OCI-LY7 (cell line): ENCODE measurements around the gene BRAF. TPM values are rescaled to one million over a fixed set of nuclear protein-coding genes. Genes with fewer than 3 reads are reported as not detected.

ENCODE experiments used
- BruUV-seq: library from RNA; stranded (reverse); fragments of 400-500 nt; replicated peaks from 2 replicates; lab custom pipeline; 2021; lab: Mats Ljungman, UMichigan
- CTCF ChIA-PET: fragments of 300-600 bp; sonication (Branson Sonifier 250); formaldehyde crosslinking; loops from one replicate; lab custom pipeline; 2022; ENCODE audit warnings: antibody characterized with exemption; ENCODE audit not compliant: unreplicated experiment; lab: Charles Lee
- POLR2A ChIA-PET: fragments of 300-600 bp; sonication (Branson Sonifier 250); formaldehyde crosslinking; loops from one replicate; lab custom pipeline; 2022; ENCODE audit warnings: antibody characterized with exemption; lab: Charles Lee
- DNase-seq: peaks from one replicate; pipeline ENCODE4 v3.0.0-alpha.2; 2015; ENCODE audit warnings: low spot score
- H2AFZ ChIP-seq: fragments of 200-600 bp; sonication (generic), shearing (Covaris generic); 2 replicates; pipeline ENCODE4 v1.6.1; 2014; ENCODE audit warnings: mild to moderate bottlenecking, antibody characterized with exemption, low read length, moderate library complexity
- H3K27ac ChIP-seq: fragments of 200-600 bp; sonication (generic); 2 replicates; pipeline ENCODE4 v1.5.1; 2014; ENCODE audit warnings: mixed run types, low read depth, mild to moderate bottlenecking, moderate library complexity, low read length, inconsistent platforms; ENCODE audit not compliant: poor library complexity, severe bottlenecking
- H3K36me3 ChIP-seq: fragments of 200-600 bp; sonication (generic); 2 replicates; pipeline ENCODE4 v1.6.1; 2014; ENCODE audit warnings: mild to moderate bottlenecking, antibody characterized with exemption, low read length, moderate library complexity, mixed read lengths; ENCODE audit not compliant: insufficient read depth
- H3K4me1 ChIP-seq: fragments of 200-600 bp; sonication (generic); 2 replicates; pipeline ENCODE4 v1.5.1; 2014; ENCODE audit warnings: mild to moderate bottlenecking, low read length; ENCODE audit not compliant: insufficient read depth, poor library complexity, severe bottlenecking
- H3K4me2 ChIP-seq: fragments of 200-600 bp; sonication (generic); 2 replicates; pipeline ENCODE4 v1.6.1; 2014; ENCODE audit warnings: mild to moderate bottlenecking, low read length
- H3K4me3 ChIP-seq: fragments of 200-600 bp; sonication (generic); 2 replicates; pipeline ENCODE4 v1.5.1; 2014; ENCODE audit warnings: mild to moderate bottlenecking, low read depth, low read length; ENCODE audit not compliant: poor library complexity, severe bottlenecking
- H3K79me2 ChIP-seq: fragments of 200-600 bp; sonication (generic); 2 replicates; pipeline ENCODE4 v1.6.1; 2016; ENCODE audit warnings: low read depth, mild to moderate bottlenecking, low read length, moderate library complexity, mixed read lengths; ENCODE audit not compliant: insufficient read depth
- H3K9me2 ChIP-seq: fragments of 200-600 bp; sonication (generic); 2 replicates; pipeline ENCODE4 v1.6.1; 2016; ENCODE audit warnings: mild to moderate bottlenecking, low read length, mixed read lengths; ENCODE audit not compliant: insufficient read depth
- H3K9me3 ChIP-seq: fragments of 200-600 bp; sonication (generic); 2 replicates; pipeline ENCODE4 v1.6.1; 2014; ENCODE audit warnings: mild to moderate bottlenecking, mixed run types, low read length, mixed read lengths
- H4K20me1 ChIP-seq: fragments of 200-600 bp; sonication (generic); 2 replicates; pipeline ENCODE4 v1.6.1; 2014; ENCODE audit warnings: mild to moderate bottlenecking, antibody characterized with exemption, low read length, moderate library complexity, mixed read lengths; ENCODE audit not compliant: insufficient read depth
- CTCF ChIP-seq: fragments of 200-600 bp; sonication (generic); conservative IDR thresholded peaks from 2 replicates; pipeline ENCODE4 v1.5.1; 2014; ENCODE audit warnings: mild to moderate bottlenecking, antibody characterized with exemption, low read length, moderate library complexity, mixed read lengths
- EZH2phosphoT487 ChIP-seq: fragments of 200-600 bp; sonication (generic); IDR thresholded peaks from 2 replicates; pipeline ENCODE4 v1.6.1; 2018; ENCODE audit warnings: low read depth, borderline replicate concordance, mild to moderate bottlenecking, mixed run types, antibody characterized with exemption, low read length, moderate library complexity, mixed read lengths
- intact Hi-C: fragments of 100-400 bp; cut with micrococcal nuclease; formaldehyde crosslinking; loops from one replicate; pipeline ENCODE4 v1.10.0; 2022; ENCODE audit not compliant: unreplicated experiment
- total RNA-seq, 2 experiments: library from RNA; depleted of rRNA in 1 of 2; stranded (reverse); fragments of >200 nt in 1 of 2; shearing (Covaris generic) in 1 of 2; gene quantifications; 2 replicates each; pipeline ENCODE4 v1.2.3, GENCODE V29; 2014 to 2022

The BRAF gene
- total RNA-seq, 2 experiments from 2014 or later = 17.1 to 41.6 TPM

GRCh38 chr7:140688341-140688740 lies 236.4 kb downstream of the BRAF start:
- H4K20me1 ChIP-seq = no peaks in the 10 kb centered on the region
- no peaks in the 10 kb centered on the region for H3K9me2 ChIP-seq
- DNase-seq = no peak
- BruUV-seq = no TSS peak
- H2AFZ ChIP-seq = no peak overlapping the region
- H3K79me2 ChIP-seq = no peaks in the 10 kb centered on the region
- no peak overlapping the region for H3K4me2 ChIP-seq
- peaks cover 89% of the 10 kb centered on the region for H3K36me3 ChIP-seq
- CTCF ChIA-PET = no interaction called here
- POLR2A ChIA-PET = interaction anchor here (0.6 to 4.1 kb wide), 2 partner anchors 12 to 132 kb away, joined by 4 to 26 read pairs; no protein-coding TSS in a partner anchor
- H3K9me3 ChIP-seq = no peaks in the 10 kb centered on the region
- H3K27ac ChIP-seq = no peak overlapping the region
- no peaks in the 10 kb centered on the region for H3K4me1 ChIP-seq
- TF ChIP-seq CTCF (no peak), EZH2phosphoT487 (no peak)
- intact Hi-C loops = no loop called here
- no peak overlapping the region for H3K4me3 ChIP-seq

GRCh38 chr7:140686921-140687320 lies 237.8 kb downstream of the BRAF start:
- H3K9me2 ChIP-seq = no peaks in the 10 kb centered on the region
- no peak overlapping the region for H3K4me3 ChIP-seq
- intact Hi-C loops = no loop called here
- no peaks in the 10 kb centered on the region for H3K79me2 ChIP-seq
- POLR2A ChIA-PET = interaction anchor here (1.6 to 4.1 kb wide), 2 partner anchors 11 to 14 kb away, joined by 4 to 26 read pairs; no protein-coding TSS in a partner anchor
- TF ChIP-seq EZH2phosphoT487 (no peak), CTCF (no peak)
- CTCF ChIA-PET = interaction anchor here (1.4 kb wide), 1 partner anchor 9 kb away, joined by 3 read pairs; the partner anchor contains the start of gene NDUFB2
- no TSS peak for BruUV-seq
- DNase-seq = no peak
- no peaks in the 10 kb centered on the region for H4K20me1 ChIP-seq
- no peaks in the 10 kb centered on the region for H3K9me3 ChIP-seq
- H3K27ac ChIP-seq = no peak overlapping the region
- no peak overlapping the region for H3K4me2 ChIP-seq
- no peaks in the 10 kb centered on the region for H3K4me1 ChIP-seq
- no peak overlapping the region for H2AFZ ChIP-seq
- H3K36me3 ChIP-seq = peaks cover 87% of the 10 kb centered on the region

GRCh38 chr7:140685407-140686087 lies 239.2 kb downstream of the BRAF start:
- no peaks in the 10 kb centered on the region for H3K4me1 ChIP-seq
- BruUV-seq = no TSS peak
- H4K20me1 ChIP-seq = no peaks in the 10 kb centered on the region
- peaks cover 88% of the 10 kb centered on the region for H3K36me3 ChIP-seq
- no peaks in the 10 kb centered on the region for H3K79me2 ChIP-seq
- intact Hi-C loops = no loop called here
- no peak overlapping the region for H3K27ac ChIP-seq
- no peaks in the 10 kb centered on the region for H3K9me2 ChIP-seq
- DNase-seq = no peak
- TF ChIP-seq CTCF = no peak
- TF ChIP-seq EZH2phosphoT487 = no peak
- no peak overlapping the region for H3K4me3 ChIP-seq
- no peak overlapping the region for H2AFZ ChIP-seq
- no peak overlapping the region for H3K4me2 ChIP-seq
- CTCF ChIA-PET = interaction anchor here (1.4 kb wide), 1 partner anchor 11 kb away, joined by 3 read pairs; the partner anchor contains the start of gene NDUFB2
- POLR2A ChIA-PET = interaction anchor here (0.7 to 4.1 kb wide), 4 partner anchors 10 to 35 kb away, joined by 3 to 26 read pairs (median 4); partner anchors contain the start of gene NDUFB2
- no peaks in the 10 kb centered on the region for H3K9me3 ChIP-seq
